ENCODE data around the gene PHAF1. TPM values are rescaled to one million over a fixed set of nuclear protein-coding genes. Genes with fewer than 3 reads are reported as not detected.

The PHAF1 gene
- total RNA-seq, 2 experiments from 2014 or later = 12.4 to 13.3 TPM

- POLR2A ChIA-PET = interaction anchor here (0.9 to 13.2 kb wide), 5 partner anchors 5 to 139 kb away, joined by 3 to 204 read pairs (median 57); partner anchors contain the start of genes B3GNT9, FBXL8, HSF4 and MATCAP1
- CTCF ChIA-PET = interaction anchor here (1.1 to 1.8 kb wide), 3 partner anchors 12 to 17 kb away, joined by 3 to 6 read pairs (median 5); no protein-coding TSS in a partner anchor
- H3K36me3 Mint-ChIP-seq (ENCODE audit: low read depth) = peaks cover 38% of the 10 kb centered on the region
These were observed 57.8 kb downstream of the PHAF1 start for GRCh38 chr16:67167588-67167987.

GRCh38 chr16:67169011-67169451, 59.3 kb downstream of the PHAF1 start:
- H3K9me3 Mint-ChIP-seq = no peaks in the 10 kb centered on the region
- no peak for DNase-seq
- H3K36me3 Mint-ChIP-seq (ENCODE audit: low read depth) = peaks cover 44% of the 10 kb centered on the region
- no peak overlapping the region for H3K27ac Mint-ChIP-seq
- ChIA-PET POLR2A (interaction anchor here (1.0 to 13.2 kb wide), 6 partner anchors 5 to 79 kb away, joined by 3 to 204 read pairs (median 30); partner anchors contain the start of genes E2F4, FBXL8, FHOD1 and HSF4), CTCF (interaction anchor here (0.5 to 2.9 kb wide), 7 partner anchors 9 to 225 kb away, joined by 3 to 16 read pairs (median 3); partner anchors contain the start of genes FBXL8 and TRADD)
- H3K4me3 Mint-ChIP-seq = no peak overlapping the region
- H3K4me1 Mint-ChIP-seq = peaks cover 65% of the 10 kb centered on the region
- peaks cover 51% of the 10 kb centered on the region for H3K27me3 Mint-ChIP-seq

More at GRCh38 chr16:67167588-67167987, 57.8 kb downstream of the PHAF1 start:
- Mint-ChIP-seq H3K4me3 (no peak overlapping the region), H3K9me3 (no peaks in the 10 kb centered on the region), H3K27me3 (peaks cover 50% of the 10 kb centered on the region), H3K4me1 (peaks cover 62% of the 10 kb centered on the region), H3K27ac (no peak overlapping the region)
- no peak for DNase-seq

- peaks cover 49% of the 10 kb centered on the region for H3K27me3 Mint-ChIP-seq
- peak overlapping the region; percentile 74 for H3K4me3 Mint-ChIP-seq
- H3K36me3 Mint-ChIP-seq (ENCODE audit: low read depth) = peaks cover 42% of the 10 kb centered on the region
- H3K4me1 Mint-ChIP-seq = peaks cover 63% of the 10 kb centered on the region
- ChIA-PET POLR2A (interaction anchor here (0.6 to 13.2 kb wide), 8 partner anchors 7 to 313 kb away, joined by 3 to 204 read pairs (median 3); partner anchors contain the start of genes E2F4, FBXL8, FHOD1 and HSF4), CTCF (interaction anchor here (0.5 to 2.9 kb wide), 12 partner anchors 9 to 274 kb away, joined by 3 to 16 read pairs (median 3); partner anchors contain the start of genes FBXL8 and TRADD)
- DNase-seq = peak; percentile 50
- no peaks in the 10 kb centered on the region for H3K9me3 Mint-ChIP-seq
- H3K27ac Mint-ChIP-seq = peak overlapping the region; percentile 72
These were observed 60.0 kb downstream of the PHAF1 start for GRCh38 chr16:67169642-67170167.

- CTCF ChIA-PET = interaction anchor here (1.0 to 2.9 kb wide), 9 partner anchors 9 to 274 kb away, joined by 3 to 16 read pairs (median 5); partner anchors contain the start of genes FBXL8 and TRADD
- Mint-ChIP-seq H3K9me3 (no peaks in the 10 kb centered on the region), H3K27ac (peak within 1 kb of the TSS; percentile 72), H3K36me3 (ENCODE audit: low read depth) (peaks cover 40% of the 10 kb centered on the region), H3K4me1 (peaks cover 59% of the 10 kb centered on the region), H3K27me3 (peaks cover 44% of the 10 kb centered on the region), H3K4me3 (peak within 1 kb of the TSS; percentile 74)
- POLR2A ChIA-PET = interaction anchor here (0.6 to 13.2 kb wide), 9 partner anchors 7 to 312 kb away, joined by 3 to 204 read pairs (median 3); partner anchors contain the start of genes E2F4, FBXL8, HSF4 and MATCAP1
- DNase-seq = peak; percentile 67
These were observed 60.6 kb downstream of the PHAF1 start, which contains the start of gene NOL3 for GRCh38 chr16:67170168-67170948. Gene NOL3, plus strand, starts transcription at chr16:67170538.

- H3K27me3 Mint-ChIP-seq = peaks cover 41% of the 10 kb centered on the region
These were observed 61.4 kb downstream of the PHAF1 start for GRCh38 chr16:67170949-67171649.

GRCh38 chr16:67173323-67173722, 63.6 kb downstream of the PHAF1 start:
- ChIA-PET CTCF (interaction anchor here (0.7 to 4.2 kb wide), 7 partner anchors 10 to 195 kb away, joined by 3 to 15 read pairs (median 5); no protein-coding TSS in a partner anchor), POLR2A (interaction anchor here (10.2 to 13.2 kb wide), 2 partner anchors 10 kb away, joined by 57 to 204 read pairs; partner anchors contain the start of genes FBXL8, HSF4, MATCAP1 and TRADD)
- Mint-ChIP-seq H3K9me3 (no peaks in the 10 kb centered on the region), H3K36me3 (ENCODE audit: low read depth) (peaks cover 40% of the 10 kb centered on the region), H3K4me3 (peak overlapping the region; percentile 78), H3K27ac (peak overlapping the region; percentile 52), H3K27me3 (peaks cover 35% of the 10 kb centered on the region), H3K4me1 (peaks cover 57% of the 10 kb centered on the region)
- DNase-seq = no peak

More at GRCh38 chr16:67170949-67171649, 61.4 kb downstream of the PHAF1 start:
- H3K27ac Mint-ChIP-seq = peak overlapping the region; percentile 8
- no peaks in the 10 kb centered on the region for H3K9me3 Mint-ChIP-seq
- peak overlapping the region; percentile 66 for H3K4me3 Mint-ChIP-seq
- H3K4me1 Mint-ChIP-seq = peaks cover 58% of the 10 kb centered on the region
- peaks cover 41% of the 10 kb centered on the region for H3K36me3 Mint-ChIP-seq (ENCODE audit: low read depth)
- CTCF ChIA-PET = interaction anchor here (1.0 to 2.9 kb wide), 8 partner anchors 8 to 273 kb away, joined by 3 to 16 read pairs (median 4); no protein-coding TSS in a partner anchor
- DNase-seq = no peak
- POLR2A ChIA-PET = interaction anchor here (0.7 to 13.2 kb wide), 5 partner anchors 8 to 187 kb away, joined by 3 to 204 read pairs (median 5); partner anchors contain the start of genes FBXL8, HSF4, MATCAP1 and TRADD

- Mint-ChIP-seq H3K36me3 (ENCODE audit: low read depth) (peaks cover 42% of the 10 kb centered on the region), H3K27ac (peak overlapping the region; percentile 52), H3K9me3 (no peaks in the 10 kb centered on the region), H3K27me3 (peaks cover 35% of the 10 kb centered on the region), H3K4me3 (peak overlapping the region; percentile 78), H3K4me1 (peaks cover 63% of the 10 kb centered on the region)
- peak; percentile 77 for DNase-seq
- CTCF ChIA-PET = interaction anchor here (0.8 to 4.2 kb wide), 7 partner anchors 8 to 196 kb away, joined by 3 to 15 read pairs (median 5); no protein-coding TSS in a partner anchor
- POLR2A ChIA-PET = interaction anchor here (0.6 to 13.2 kb wide), 5 partner anchors 9 to 198 kb away, joined by 3 to 204 read pairs (median 5); partner anchors contain the start of genes FBXL8, HSF4, MATCAP1 and TRADD
These were observed 64.3 kb downstream of the PHAF1 start for GRCh38 chr16:67173808-67174705.

- POLR2A ChIA-PET = interaction anchor here (0.6 to 13.2 kb wide), 6 partner anchors 8 to 199 kb away, joined by 3 to 204 read pairs (median 4); partner anchors contain the start of genes FBXL8, FHOD1, HSF4 and MATCAP1
These were observed 65.0 kb downstream of the PHAF1 start for GRCh38 chr16:67174706-67175231.

GRCh38 chr16:67176662-67177061, 66.9 kb downstream of the PHAF1 start:
- H3K27me3 Mint-ChIP-seq = peaks cover 19% of the 10 kb centered on the region
- no peaks in the 10 kb centered on the region for H3K9me3 Mint-ChIP-seq
- ChIA-PET POLR2A (interaction anchor here (0.9 to 13.2 kb wide), 6 partner anchors 6 to 148 kb away, joined by 3 to 204 read pairs (median 6); partner anchors contain the start of genes CBFB, FBXL8, HSF4 and MATCAP1), CTCF (interaction anchor here (0.7 to 4.0 kb wide), 4 partner anchors 14 to 21 kb away, joined by 3 to 15 read pairs (median 4); partner anchors contain the start of genes FBXL8 and TRADD)
- H3K4me3 Mint-ChIP-seq = no peak overlapping the region
- peaks cover 31% of the 10 kb centered on the region for H3K36me3 Mint-ChIP-seq (ENCODE audit: low read depth)
- DNase-seq = no peak
- H3K4me1 Mint-ChIP-seq = peaks cover 47% of the 10 kb centered on the region
- H3K27ac Mint-ChIP-seq = no peak overlapping the region

More at GRCh38 chr16:67174706-67175231, 65.0 kb downstream of the PHAF1 start:
- Mint-ChIP-seq H3K4me3 (peak overlapping the region; percentile 78), H3K27ac (no peak overlapping the region), H3K9me3 (no peaks in the 10 kb centered on the region), H3K4me1 (peaks cover 61% of the 10 kb centered on the region), H3K27me3 (peaks cover 34% of the 10 kb centered on the region), H3K36me3 (ENCODE audit: low read depth) (peaks cover 42% of the 10 kb centered on the region)
- DNase-seq = no peak
- CTCF ChIA-PET = interaction anchor here (1.0 to 4.2 kb wide), 7 partner anchors 8 to 157 kb away, joined by 3 to 15 read pairs (median 5); no protein-coding TSS in a partner anchor
